GM18507 (cell line): ENCODE data around the gene PLA2G2F.
A peak's percentile ranks its signal among the peaks of the same experiment; 100 is the strongest.

Experiments
- DNase-seq: peaks from one replicate; pipeline ENCODE4 v3.0.0; 2011; ENCODE audit warnings: low read depth; ENCODE audit not compliant: insufficient read length; ENCODE audit errors: extremely low spot score
- FAIRE-seq: peaks from 2 replicates; lab custom pipeline; 2011; peaks lifted over from hg19 to GRCh38; lab: Jason Lieb, UNC

The PLA2G2F gene

GRCh38 chr1:20138961-20139550 lies at the start of gene PLA2G2F:
Gene PLA2G2F, plus strand, starts transcription at chr1:20139323. Its CDS starts 105 bp downstream, at chr1:20139428.
- FAIRE-seq (no peak), DNase-seq (no peak)

DNA sequence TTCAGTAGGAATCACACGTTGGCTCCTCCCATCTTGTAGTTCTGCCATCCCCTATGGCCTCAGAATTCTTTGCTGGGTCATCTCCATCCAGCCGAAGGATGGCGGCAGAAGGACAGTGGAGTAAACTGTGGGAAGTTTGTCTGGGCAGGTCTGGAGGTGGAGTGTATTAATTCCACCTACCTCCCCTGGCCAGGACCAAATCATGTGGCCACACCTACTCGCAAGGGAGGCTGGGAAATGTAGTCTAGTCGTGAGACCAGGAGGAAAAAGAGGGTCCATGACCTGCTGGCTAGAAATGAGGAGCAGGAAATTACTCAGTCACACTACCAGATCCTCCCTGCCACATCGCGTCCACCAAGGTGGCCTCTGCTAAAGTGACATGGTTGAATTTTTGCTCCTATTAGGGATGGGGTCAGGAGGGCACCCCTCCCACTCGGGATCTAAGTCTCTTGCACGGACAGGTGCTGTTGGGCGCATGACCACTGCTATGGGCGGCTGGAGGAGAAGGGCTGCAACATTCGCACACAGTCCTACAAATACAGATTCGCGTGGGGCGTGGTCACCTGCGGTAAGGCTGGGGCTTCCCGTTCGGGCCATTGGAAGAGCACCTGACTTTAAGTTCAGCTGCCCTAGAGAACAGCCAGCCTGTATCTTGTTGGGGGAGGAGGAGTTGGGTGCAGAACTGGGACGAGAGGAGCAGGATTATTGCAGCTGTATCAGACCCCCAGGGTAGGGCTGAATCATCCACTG lies 49.6 kb upstream of the PLA2G2F start:
- DNase-seq = no peak
- FAIRE-seq = no peak

GRCh38 chr1:20090119-20090518 lies 49.0 kb upstream of the PLA2G2F start:
- DNase-seq (no peak), FAIRE-seq (no peak)

DNA sequence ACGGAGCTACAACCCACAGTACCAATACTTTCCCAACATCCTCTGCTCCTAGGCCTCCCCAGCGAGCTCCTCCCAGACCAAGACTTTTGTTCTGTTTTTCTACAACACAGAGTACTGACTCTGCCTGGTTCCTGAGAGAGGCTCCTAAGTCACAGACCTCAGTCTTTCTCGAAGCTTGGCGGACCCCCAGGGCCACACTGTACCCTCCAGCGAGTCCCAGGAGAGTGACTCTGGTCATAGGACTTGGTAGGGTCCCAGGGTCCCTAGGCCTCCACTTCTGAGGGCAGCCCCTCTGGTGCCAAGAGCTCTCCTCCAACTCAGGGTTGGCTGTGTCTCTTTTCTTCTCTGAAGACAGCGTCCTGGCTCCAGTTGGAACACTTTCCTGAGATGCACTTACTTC lies 48.5 kb upstream of the PLA2G2F start:
- FAIRE-seq (no peak), DNase-seq (no peak)

DNA sequence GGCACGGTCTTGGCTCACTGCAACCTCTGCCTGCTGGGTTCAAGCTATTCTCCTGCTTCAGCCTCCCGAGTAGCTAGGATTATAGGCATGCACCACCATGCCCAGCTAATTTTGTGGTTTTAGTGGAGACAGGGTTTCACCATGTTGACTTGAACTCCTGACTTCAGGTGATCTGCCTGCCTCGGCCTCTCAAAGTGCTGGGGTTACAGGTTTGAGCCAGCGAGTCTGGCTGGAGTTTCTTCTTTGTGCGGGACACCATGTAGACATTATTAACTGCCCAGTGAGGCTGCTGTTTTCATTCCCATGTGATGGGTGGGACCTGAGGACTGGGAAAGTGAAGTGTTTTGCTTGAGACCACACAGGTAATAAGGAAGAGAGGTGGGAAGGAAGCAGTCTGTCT lies 45.8 kb upstream of the PLA2G2F start:
- DNase-seq = no peak
- FAIRE-seq = no peak

DNA sequence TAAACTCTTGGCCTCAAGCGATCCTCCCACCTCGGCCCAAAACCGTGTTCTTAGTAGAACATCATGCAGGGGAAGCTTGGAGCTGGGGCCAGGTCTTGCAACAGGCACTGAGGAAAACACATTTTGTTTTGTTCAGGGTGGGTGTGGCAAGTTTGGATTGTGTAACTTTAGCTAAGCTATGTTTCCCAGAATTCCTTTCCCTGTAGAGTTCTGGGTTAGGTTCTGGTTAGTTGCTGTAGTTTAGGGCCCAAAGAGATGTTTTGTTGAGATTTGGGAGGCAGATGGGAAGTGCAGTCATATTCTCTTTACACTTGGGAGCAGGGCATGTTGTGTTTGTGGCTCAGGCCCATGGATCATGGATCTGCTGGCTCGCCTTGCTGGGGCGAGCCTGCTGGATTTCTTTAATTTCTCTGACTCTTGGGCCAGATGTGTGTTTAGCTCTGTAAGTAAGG lies 45.2 kb upstream of the PLA2G2F start:
- DNase-seq (no peak), FAIRE-seq (no peak)

- DNase-seq (no peak), FAIRE-seq (no peak)
Observed at GRCh38 chr1:20095564-20096434, 43.3 kb upstream of the PLA2G2F start.

DNA sequence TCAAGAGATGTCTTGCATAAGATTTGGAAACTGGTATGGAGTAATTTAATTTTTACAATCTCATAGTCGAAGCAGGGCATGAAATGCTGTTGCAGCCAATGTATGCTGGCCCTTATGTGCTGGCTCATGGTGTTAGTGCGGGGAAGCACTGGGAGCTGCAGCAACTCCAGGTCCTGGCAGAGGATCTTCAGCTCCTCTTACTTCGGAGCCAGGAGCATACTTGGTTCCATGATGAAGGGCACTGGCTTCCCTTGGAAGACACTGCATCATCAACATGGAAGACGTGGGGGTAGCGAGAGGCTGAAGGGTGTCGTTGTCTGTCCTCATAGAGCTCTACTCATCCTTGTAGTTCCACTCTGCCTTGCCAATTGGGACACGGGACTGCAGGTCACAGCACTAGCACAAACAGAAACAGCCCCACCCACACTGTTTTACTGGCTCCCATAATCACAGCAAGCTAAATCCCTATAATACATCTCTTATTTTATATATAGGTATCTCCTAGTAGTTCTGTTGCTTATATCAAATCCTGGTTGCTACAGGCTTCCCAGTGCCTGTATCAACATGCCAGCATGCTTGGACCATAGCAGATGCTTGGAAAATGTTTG lies 42.2 kb upstream of the PLA2G2F start:
- FAIRE-seq = no peak
- DNase-seq = no peak

GRCh38 chr1:20099533-20099932 lies 39.6 kb upstream of the PLA2G2F start:
- DNase-seq = no peak

GRCh38 chr1:20100632-20101355 lies 38.3 kb upstream of the PLA2G2F start:
- DNase-seq (peak; percentile 39), FAIRE-seq (peak; percentile 83)

More at GRCh38 chr1:20099533-20099932, 39.6 kb upstream of the PLA2G2F start:
- FAIRE-seq = no peak

- FAIRE-seq (no peak), DNase-seq (no peak)
Observed at GRCh38 chr1:20102875-20103274, 36.2 kb upstream of the PLA2G2F start.

DNA sequence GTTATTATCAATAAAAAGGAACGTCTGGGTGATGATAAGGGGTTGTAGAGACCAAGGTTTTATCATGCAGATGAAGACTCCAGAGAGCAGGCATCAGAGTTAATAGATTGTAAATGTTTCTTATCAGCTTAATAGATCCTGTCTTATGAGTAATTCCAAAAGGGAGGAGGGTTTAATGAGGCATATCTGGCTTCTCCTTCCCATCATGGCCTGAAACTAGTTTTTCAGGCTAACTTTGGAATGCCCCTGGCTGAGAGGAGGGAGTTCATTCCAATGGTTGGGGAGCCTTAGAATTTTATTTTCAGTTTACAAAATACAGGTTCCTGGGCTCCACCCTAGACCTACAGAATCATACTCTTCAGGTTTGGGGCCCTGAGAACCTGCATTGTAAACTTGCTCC lies 33.3 kb upstream of the PLA2G2F start:
- DNase-seq (no peak), FAIRE-seq (no peak)

- FAIRE-seq = no peak
Observed at GRCh38 chr1:20107351-20107750, 31.8 kb upstream of the PLA2G2F start.

GRCh38 chr1:20107796-20108195 lies 31.3 kb upstream of the PLA2G2F start:
- DNase-seq = no peak
- FAIRE-seq = no peak

More at GRCh38 chr1:20107351-20107750, 31.8 kb upstream of the PLA2G2F start:
- DNase-seq = no peak

GRCh38 chr1:20108366-20109123 lies 30.6 kb upstream of the PLA2G2F start:
- FAIRE-seq (no peak), DNase-seq (no peak)

GRCh38 chr1:20109223-20109856 lies 29.8 kb upstream of the PLA2G2F start:
- FAIRE-seq = no peak
- no peak for DNase-seq

DNA sequence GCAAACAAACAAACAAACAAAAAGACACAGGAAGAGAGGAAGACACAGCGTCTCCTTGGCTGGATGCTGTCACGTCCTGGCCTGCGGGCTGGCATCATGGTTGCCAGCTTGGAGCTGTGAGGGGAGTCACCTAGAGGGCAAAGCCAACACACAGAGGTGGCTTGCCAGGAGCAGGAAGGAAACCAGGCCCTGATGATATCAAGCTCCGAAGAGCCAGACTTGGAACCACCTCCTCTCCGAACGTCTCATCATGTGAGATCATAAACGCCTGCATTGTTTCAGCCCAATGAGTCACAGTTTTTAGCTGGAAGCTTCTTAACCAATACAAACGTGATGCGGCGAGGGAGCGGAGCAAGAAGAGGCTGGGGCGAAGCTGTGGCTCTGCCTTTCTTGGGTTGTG lies 28.4 kb upstream of the PLA2G2F start:
- DNase-seq (no peak), FAIRE-seq (no peak)

- DNase-seq = no peak
- no peak for FAIRE-seq
Observed at GRCh38 chr1:20111452-20111851, 27.7 kb upstream of the PLA2G2F start.
